Left ventricle myocardium inferior (tissue), 1 donor: ENCODE measurements around the gene PTEN. TPM values are rescaled to one million over a fixed set of nuclear protein-coding genes. Genes with fewer than 3 reads are reported as not detected.

Source experiments
- DNase-seq: peaks from one replicate; pipeline ENCODE4 v3.0.0-alpha.2; 2020
- H3K27ac ChIP-seq: fragments of 200-600 bp; replicated peaks from 2 replicates; pipeline ENCODE4 v1.8.0; 2021
- H3K27me3 ChIP-seq: fragments of 200-600 bp; 2 replicates; pipeline ENCODE4 v1.8.0; 2021; ENCODE audit warnings: low read depth
- H3K36me3 ChIP-seq: fragments of 200-600 bp; 2 replicates; pipeline ENCODE4 v1.8.0; 2021
- H3K4me1 ChIP-seq: fragments of 200-600 bp; 2 replicates; pipeline ENCODE4 v1.8.0; 2021
- H3K4me3 ChIP-seq: fragments of 200-600 bp; 2 replicates; pipeline ENCODE4 v1.8.0; 2021; ENCODE audit warnings: mild to moderate bottlenecking, moderate library complexity
- H3K9me3 ChIP-seq: fragments of 200-600 bp; replicated peaks from 2 replicates; pipeline ENCODE4 v1.8.0; 2021
- CTCF ChIP-seq: fragments of 200-600 bp; IDR thresholded peaks from 2 replicates; pipeline ENCODE4 v1.8.0; 2021; ENCODE audit warnings: antibody characterized with exemption, mild to moderate bottlenecking, borderline replicate concordance
- intact Hi-C: fragments of 100-400 bp; cut with micrococcal nuclease; formaldehyde crosslinking; loops from one replicate; pipeline ENCODE4 v1.11.0; 2022
- total RNA-seq: library from RNA; stranded (reverse); fragmentation: NEBNext Ultra II Directional; extraction: Animal tissue kit (Norgen Biotek cat#: 25700); gene quantifications from one replicate; pipeline ENCODE4 v1.2.1, GENCODE V29; 2021
- donor health status: DM: no; HTN: yes; CAD: no; lungs with severe emphysema.

The PTEN gene
- total RNA-seq, 1 donor from 2014 or later: 49.9 TPM

GRCh38 chr10:87976101-87976743, 112.8 kb downstream of the PTEN start:
- Histone ChIP-seq H3K4me1 (peaks cover 1% of the 10 kb centered on the region), H3K27ac (no peak overlapping the region), H3K27me3 (no peaks in the 10 kb centered on the region), H3K36me3 (no peaks in the 10 kb centered on the region), H3K4me3 (no peak overlapping the region), H3K9me3 (no peaks in the 10 kb centered on the region)
- intact Hi-C loops: no loop called here
- TF ChIP-seq CTCF: no peak
- no peak for DNase-seq

- Histone ChIP-seq H3K4me3 (no peak overlapping the region), H3K27ac (no peak overlapping the region), H3K27me3 (no peaks in the 10 kb centered on the region), H3K4me1 (no peaks in the 10 kb centered on the region), H3K9me3 (no peaks in the 10 kb centered on the region), H3K36me3 (no peaks in the 10 kb centered on the region)
- intact Hi-C loops: no loop called here
- no peak for TF ChIP-seq CTCF
- no peak for DNase-seq
These were observed 114.7 kb downstream of the PTEN start for GRCh38 chr10:87978166-87978565.

- Histone ChIP-seq H3K36me3 (no peaks in the 10 kb centered on the region), H3K27ac (no peak overlapping the region), H3K4me3 (no peak overlapping the region), H3K9me3 (no peaks in the 10 kb centered on the region), H3K27me3 (no peaks in the 10 kb centered on the region), H3K4me1 (no peaks in the 10 kb centered on the region)
- TF ChIP-seq CTCF: no peak
- no peak for DNase-seq
- intact Hi-C loops: no loop called here
These were observed 116.4 kb downstream of the PTEN start for GRCh38 chr10:87979847-87980246.

- H3K4me3 ChIP-seq: no peak overlapping the region
- intact Hi-C loops: no loop called here
- H3K36me3 ChIP-seq: no peaks in the 10 kb centered on the region
- no peak for TF ChIP-seq CTCF
- H3K27ac ChIP-seq: no peak overlapping the region
- no peaks in the 10 kb centered on the region for H3K9me3 ChIP-seq
- no peaks in the 10 kb centered on the region for H3K27me3 ChIP-seq
- no peak for DNase-seq
- no peaks in the 10 kb centered on the region for H3K4me1 ChIP-seq
These were observed 120.3 kb downstream of the PTEN start for GRCh38 chr10:87983716-87984115.

- Histone ChIP-seq H3K27me3 (no peaks in the 10 kb centered on the region), H3K4me1 (no peaks in the 10 kb centered on the region), H3K9me3 (no peaks in the 10 kb centered on the region), H3K27ac (no peak overlapping the region), H3K36me3 (no peaks in the 10 kb centered on the region), H3K4me3 (no peak overlapping the region)
- intact Hi-C loops: no loop called here
- DNase-seq: no peak
- TF ChIP-seq CTCF: no peak
These were observed 123.8 kb downstream of the PTEN start for GRCh38 chr10:87987206-87987605.
